Measurements from ENCODE around the gene PLOD1.

PLOD1 gene

GRCh38 chr1:11980676-11980972, 46.1 kb downstream of the PLOD1 start:
- no peak for TF ChIP-seq CTCF (IDR thresholded peaks at IDR 0.05; ENCODE audit: poor library complexity, severe bottlenecking)
- H3K36me3 ChIP-seq (ENCODE audit: low read depth) = peaks cover 38% of the 10 kb centered on the region

GRCh38 chr1:11981378-11982009, 47.0 kb downstream of the PLOD1 start:
- Histone ChIP-seq H3K9me3 (ENCODE audit: severe bottlenecking) (no peaks in the 10 kb centered on the region), H3K36me3 (ENCODE audit: low read depth) (peaks cover 47% of the 10 kb centered on the region), H3K4me3 (ENCODE audit: severe bottlenecking) (peak overlapping the region; percentile 87), H3K27me3 (ENCODE audit: insufficient read depth, poor library complexity, severe bottlenecking) (no peaks in the 10 kb centered on the region), H3K27ac (ENCODE audit: poor library complexity, severe bottlenecking) (peak overlapping the region; percentile 87), H3K4me1 (ENCODE audit: insufficient read depth, poor library complexity, severe bottlenecking) (peaks cover 15% of the 10 kb centered on the region)
- peak; percentile 49 for ATAC-seq (ENCODE audit: low read depth)
- DNase-seq (ENCODE audit: low spot score) = peak; percentile 85
- no peak for TF ChIP-seq CTCF (IDR thresholded peaks at IDR 0.05; ENCODE audit: poor library complexity, severe bottlenecking)

More at GRCh38 chr1:11980676-11980972, 46.1 kb downstream of the PLOD1 start:
- peak overlapping the region; percentile 87 for H3K27ac ChIP-seq (ENCODE audit: poor library complexity, severe bottlenecking)
- H3K4me1 ChIP-seq (ENCODE audit: insufficient read depth, poor library complexity, severe bottlenecking) = peaks cover 15% of the 10 kb centered on the region
- peak overlapping the region; percentile 87 for H3K4me3 ChIP-seq (ENCODE audit: severe bottlenecking)
- ATAC-seq (ENCODE audit: low read depth) (no peak), DNase-seq (ENCODE audit: low spot score) (no peak)
- H3K27me3 ChIP-seq (ENCODE audit: insufficient read depth, poor library complexity, severe bottlenecking) = no peaks in the 10 kb centered on the region
- H3K9me3 ChIP-seq (ENCODE audit: severe bottlenecking) = no peaks in the 10 kb centered on the region

GRCh38 chr1:11982010-11982392, 47.5 kb downstream of the PLOD1 start:
- ATAC-seq (ENCODE audit: low read depth) = no peak
- H3K27me3 ChIP-seq (ENCODE audit: insufficient read depth, poor library complexity, severe bottlenecking) = no peaks in the 10 kb centered on the region
- peak; percentile 35 for TF ChIP-seq CTCF (IDR thresholded peaks at IDR 0.05; ENCODE audit: poor library complexity, severe bottlenecking)
- H3K4me1 ChIP-seq (ENCODE audit: insufficient read depth, poor library complexity, severe bottlenecking) = peaks cover 15% of the 10 kb centered on the region
- H3K4me3 ChIP-seq (ENCODE audit: severe bottlenecking) = peak overlapping the region; percentile 4
- no peak for DNase-seq (ENCODE audit: low spot score)
- H3K27ac ChIP-seq (ENCODE audit: poor library complexity, severe bottlenecking) = peak overlapping the region; percentile 87
- H3K9me3 ChIP-seq (ENCODE audit: severe bottlenecking) = no peaks in the 10 kb centered on the region
- peaks cover 52% of the 10 kb centered on the region for H3K36me3 ChIP-seq (ENCODE audit: low read depth)

- Histone ChIP-seq H3K27ac (ENCODE audit: poor library complexity, severe bottlenecking) (no peak overlapping the region), H3K4me3 (ENCODE audit: severe bottlenecking) (no peak overlapping the region), H3K27me3 (ENCODE audit: insufficient read depth, poor library complexity, severe bottlenecking) (no peaks in the 10 kb centered on the region), H3K9me3 (ENCODE audit: severe bottlenecking) (no peaks in the 10 kb centered on the region), H3K4me1 (ENCODE audit: insufficient read depth, poor library complexity, severe bottlenecking) (peaks cover 15% of the 10 kb centered on the region), H3K36me3 (ENCODE audit: low read depth) (peaks cover 68% of the 10 kb centered on the region)
- no peak for DNase-seq (ENCODE audit: low spot score)
- no peak for TF ChIP-seq CTCF (IDR thresholded peaks at IDR 0.05; ENCODE audit: poor library complexity, severe bottlenecking)
- ATAC-seq (ENCODE audit: low read depth) = no peak
These were observed 49.6 kb downstream of the PLOD1 start for GRCh38 chr1:11984121-11984520.

GRCh38 chr1:11984576-11984975, 50.1 kb downstream of the PLOD1 start:
- H3K4me1 ChIP-seq (ENCODE audit: insufficient read depth, poor library complexity, severe bottlenecking) = peaks cover 10% of the 10 kb centered on the region
- ATAC-seq (ENCODE audit: low read depth) = no peak
- TF ChIP-seq CTCF (IDR thresholded peaks at IDR 0.05; ENCODE audit: poor library complexity, severe bottlenecking) = no peak
- no peak for DNase-seq (ENCODE audit: low spot score)
- no peaks in the 10 kb centered on the region for H3K27me3 ChIP-seq (ENCODE audit: insufficient read depth, poor library complexity, severe bottlenecking)
- no peaks in the 10 kb centered on the region for H3K9me3 ChIP-seq (ENCODE audit: severe bottlenecking)
- peaks cover 73% of the 10 kb centered on the region for H3K36me3 ChIP-seq (ENCODE audit: low read depth)
- no peak overlapping the region for H3K4me3 ChIP-seq (ENCODE audit: severe bottlenecking)
- no peak overlapping the region for H3K27ac ChIP-seq (ENCODE audit: poor library complexity, severe bottlenecking)

Data from RWPE2 (cell line).